HepG2 (cell line): Measurements from ENCODE around the gene LRP5. TPM values are rescaled to one million over a fixed set of nuclear protein-coding genes. Genes with fewer than 3 reads are reported as not detected.

Experiments used
- AHDC1 ChIP-seq: sonication (generic); formaldehyde crosslinking; IDR thresholded peaks from 2 replicates; pipeline ENCODE4 v1.5.1; 2020; ENCODE audit warnings: mild to moderate bottlenecking, missing genetic modification reagents, borderline replicate concordance
- BRD4 ChIP-seq: sonication (generic); formaldehyde crosslinking; IDR thresholded peaks from 2 replicates; pipeline ENCODE4 v1.4.0; 2020; ENCODE audit warnings: missing genetic modification reagents
- ELF4 ChIP-seq: sonication (generic); formaldehyde crosslinking; IDR thresholded peaks from 2 replicates; pipeline ENCODE4 v1.5.0; 2020; ENCODE audit warnings: missing genetic modification reagents, mild to moderate bottlenecking, moderate library complexity, borderline replicate concordance
- MTERF4 ChIP-seq: sonication (generic); formaldehyde crosslinking; IDR thresholded peaks from 2 replicates; pipeline ENCODE4 v1.8.0; 2023; ENCODE audit warnings: mild to moderate bottlenecking, missing genetic modification reagents
- NONO ChIP-seq, 2 experiments: fragments of 450-650 bp in 1 of 2; sonication (generic) in 1 of 2; formaldehyde crosslinking in 1 of 2; IDR thresholded peaks in 1 of 2; conservative IDR thresholded peaks in 1 of 2; 2 replicates each; pipeline versions ENCODE4 v1.6.1 to v1.8.0; 2017 to 2022; ENCODE audit warnings: mild to moderate bottlenecking in 1 of 2, missing genetic modification reagents in 1 of 2, moderate library complexity in 1 of 2
- NR2F6 ChIP-seq, 2 experiments: IDR thresholded peaks; 2 replicates each; pipeline ENCODE4 v1.6.1; 2016; ENCODE audit warnings: antibody characterized with exemption in 1 of 2, mild to moderate bottlenecking in 1 of 2
- REL ChIP-seq: sonication (generic); formaldehyde crosslinking; conservative IDR thresholded peaks from 2 replicates; pipeline ENCODE4 v1.8.0; 2022; ENCODE audit warnings: mild to moderate bottlenecking, missing genetic modification reagents, moderate library complexity
- RORA ChIP-seq: sonication (generic); formaldehyde crosslinking; IDR thresholded peaks from 2 replicates; pipeline ENCODE4 v1.5.0; 2020; ENCODE audit warnings: mild to moderate bottlenecking, missing genetic modification reagents, moderate library complexity
- TBP ChIP-seq: sonication (generic); formaldehyde crosslinking; IDR thresholded peaks from 2 replicates; pipeline ENCODE4 v1.5.0; 2020; ENCODE audit warnings: missing genetic modification reagents
- THRA ChIP-seq: sonication (generic); formaldehyde crosslinking; IDR thresholded peaks from 2 replicates; pipeline ENCODE4 v1.4.0; 2020; ENCODE audit warnings: missing genetic modification reagents, borderline replicate concordance
- ZBTB7A ChIP-seq: sonication (generic); formaldehyde crosslinking; IDR thresholded peaks from 2 replicates; pipeline ENCODE4 v1.8.0; 2022; ENCODE audit warnings: mild to moderate bottlenecking, missing genetic modification reagents
- ZNF101 ChIP-seq: sonication (generic); formaldehyde crosslinking; IDR thresholded peaks from 2 replicates; pipeline ENCODE4 v1.4.0; 2020; ENCODE audit warnings: mild to moderate bottlenecking, low read depth, missing genetic modification reagents, borderline replicate concordance
- ZNF382 ChIP-seq: sonication (generic); formaldehyde crosslinking; IDR thresholded peaks from 2 replicates; pipeline ENCODE4 v1.5.0; 2020; ENCODE audit warnings: missing genetic modification reagents, mild to moderate bottlenecking, borderline replicate concordance
- ZNF773 ChIP-seq: sonication (generic); formaldehyde crosslinking; IDR thresholded peaks from 2 replicates; pipeline ENCODE4 v1.4.0; 2020; ENCODE audit warnings: missing genetic modification reagents, borderline replicate concordance
- polyA plus RNA-seq, 8 experiments: library from polyadenylated mRNA; depleted of rRNA in 3 of 8; stranded (reverse) in 7 of 8; unstranded in 1 of 8; fragments of >200 nt; fragmentation: Illumina TruSeq in 4 of 8; extraction: Trizol in 4 of 8; gene quantifications; 2 replicates each; pipeline versions ENCODE4 v1.2.1 to v1.2.3, GENCODE V29; 2011 to 2016; ENCODE audit warnings: low read depth in 4 of 8, missing spikeins in 1 of 8, mixed read lengths in 1 of 8; ENCODE audit not compliant: insufficient read depth in 1 of 8
- total RNA-seq, 5 experiments: library from RNA; depleted of rRNA; stranded (reverse); fragments of >200 nt; fragmentation: Illumina TruSeq; extraction: Trizol; gene quantifications; 2 replicates each; pipeline ENCODE4 v1.2.3, GENCODE V29; 2016; ENCODE audit warnings: low read depth in 1 of 5
- TF ChIP-seq, protein P1 (sequence below): sonication (generic); formaldehyde crosslinking; IDR thresholded peaks from 2 replicates; pipeline ENCODE4 v1.5.0; 2020; ENCODE audit warnings: mild to moderate bottlenecking, missing genetic modification reagents
- TF ChIP-seq, protein P2 (sequence below): sonication (generic); formaldehyde crosslinking; IDR thresholded peaks from 2 replicates; pipeline ENCODE4 v1.5.0; 2020; ENCODE audit warnings: mild to moderate bottlenecking, low read depth, missing genetic modification reagents, borderline replicate concordance

LRP5 gene
- total and polyA plus RNA-seq, 2 of the 13 experiments (the other 11 are each of a cell fraction or from before 2014, with no cell fraction given) = 40.4 to 64.0 TPM

- TF ChIP-seq AHDC1 (CRISPR knock-in tag) (peak; percentile 80; the same call in 1 of the 2 replicates), ZBTB7A (CRISPR knock-in tag) (0 out of 2 replicates have a peak, but pooled peaks have one; percentile 49), NR2F6 (IDR thresholded peaks at IDR 0.05) (peak; percentile 91), NR2F6 (CRISPR knock-in tag; IDR thresholded peaks at IDR 0.05) (peak; percentile 75), ZNF773 (CRISPR knock-in tag) (0 out of 2 replicates have a peak, but pooled peaks have one; percentile 52), RORA (CRISPR knock-in tag) (no peak), BRD4 (CRISPR knock-in tag) (0 out of 2 replicates have a peak, but pooled peaks have one; percentile 72), REL (CRISPR knock-in tag) (0 out of 2 replicates have a peak, but pooled peaks have one; percentile 47), THRA (0 out of 2 replicates have a peak, but pooled peaks have one; percentile 31), ZNF101 (no peak), NONO (IDR thresholded peaks at IDR 0.05) (no peak), NONO (CRISPR knock-in tag; conservative IDR thresholded peaks at IDR 0.05) (peak; percentile 97), MTERF4 (0 out of 2 replicates have a peak, but pooled peaks have one; percentile 34), ELF4 (no peak), ZNF382 (CRISPR knock-in tag) (no peak), TBP (no peak)
- TF ChIP-seq, protein P1, sequence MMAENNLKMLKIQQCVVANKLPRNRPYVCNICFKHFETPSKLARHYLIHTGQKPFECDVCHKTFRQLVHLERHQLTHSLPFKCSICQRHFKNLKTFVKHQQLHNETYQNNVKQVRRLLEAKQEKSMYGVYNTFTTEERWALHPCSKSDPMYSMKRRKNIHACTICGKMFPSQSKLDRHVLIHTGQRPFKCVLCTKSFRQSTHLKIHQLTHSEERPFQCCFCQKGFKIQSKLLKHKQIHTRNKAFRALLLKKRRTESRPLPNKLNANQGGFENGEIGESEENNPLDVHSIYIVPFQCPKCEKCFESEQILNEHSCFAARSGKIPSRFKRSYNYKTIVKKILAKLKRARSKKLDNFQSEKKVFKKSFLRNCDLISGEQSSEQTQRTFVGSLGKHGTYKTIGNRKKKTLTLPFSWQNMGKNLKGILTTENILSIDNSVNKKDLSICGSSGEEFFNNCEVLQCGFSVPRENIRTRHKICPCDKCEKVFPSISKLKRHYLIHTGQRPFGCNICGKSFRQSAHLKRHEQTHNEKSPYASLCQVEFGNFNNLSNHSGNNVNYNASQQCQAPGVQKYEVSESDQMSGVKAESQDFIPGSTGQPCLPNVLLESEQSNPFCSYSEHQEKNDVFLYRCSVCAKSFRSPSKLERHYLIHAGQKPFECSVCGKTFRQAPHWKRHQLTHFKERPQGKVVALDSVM (CRISPR knock-in tag) = no peak
- TF ChIP-seq, protein P2, sequence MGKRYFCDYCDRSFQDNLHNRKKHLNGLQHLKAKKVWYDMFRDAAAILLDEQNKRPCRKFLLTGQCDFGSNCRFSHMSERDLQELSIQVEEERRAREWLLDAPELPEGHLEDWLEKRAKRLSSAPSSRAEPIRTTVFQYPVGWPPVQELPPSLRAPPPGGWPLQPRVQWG (CRISPR knock-in tag) = no peak
Measured at GRCh38 chr11:68331338-68331947, 19.1 kb downstream of the LRP5 start (continued).
